GM12892 (cell line): ENCODE data around the gene APOL2.

ENCODE experiments used
- POLR2A ChIP-seq: IDR thresholded peaks from 2 replicates; pipeline ENCODE4 v1.6.1; 2011; ENCODE audit warnings: low read depth, low read length, control low read depth
- POLR2AphosphoS5 ChIP-seq: IDR thresholded peaks from 2 replicates; pipeline ENCODE4 v1.6.1; 2011; ENCODE audit warnings: low read depth, low read length, control low read depth
- TAF1 ChIP-seq: IDR thresholded peaks from 2 replicates; pipeline ENCODE4 v1.6.1; 2011; ENCODE audit warnings: low read depth, mild to moderate bottlenecking, control low read depth, low read length, borderline replicate concordance

DNA sequence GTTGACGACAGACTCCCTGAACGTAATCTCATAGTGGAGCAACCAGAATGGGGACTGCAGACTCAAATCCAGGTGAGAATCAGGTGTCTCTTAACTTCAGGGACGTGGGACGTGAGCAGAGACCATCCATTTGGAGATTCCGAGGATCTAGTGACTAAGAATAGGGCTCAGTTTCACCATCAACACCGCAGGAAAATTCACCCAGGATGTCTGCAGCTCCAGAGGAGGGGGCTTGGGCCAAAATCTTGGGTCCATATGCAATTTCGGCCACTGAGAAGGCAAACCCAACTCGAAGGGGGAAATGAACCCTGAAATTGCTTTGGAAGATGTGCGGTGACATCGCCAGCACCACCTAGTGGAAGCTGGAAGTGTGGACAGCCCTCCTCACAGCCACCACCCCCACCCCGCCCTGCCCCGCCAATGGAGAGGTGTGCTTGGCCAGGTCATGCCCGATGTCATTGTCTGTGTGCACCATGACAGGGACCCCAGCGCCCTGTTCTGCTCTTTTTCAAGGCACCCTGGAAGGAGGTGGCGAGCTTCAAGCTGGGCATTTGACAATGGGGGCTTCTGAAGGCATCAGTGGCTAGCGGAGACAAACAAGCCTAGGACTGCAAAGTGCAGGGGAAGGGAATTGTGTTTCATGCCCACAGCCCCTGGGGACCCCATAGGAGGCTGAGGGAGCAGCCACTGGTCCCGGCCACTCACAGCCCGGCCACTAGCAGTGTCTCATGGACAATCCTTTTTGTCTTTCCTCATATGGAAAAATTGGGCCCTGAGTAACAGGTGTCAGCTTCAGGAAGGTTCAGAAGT, 38.4 kb upstream of the APOL2 start:
- peak; percentile 36; the same call in 1 of the 2 replicates for TF ChIP-seq POLR2A
- TF ChIP-seq TAF1: no peak
- TF ChIP-seq POLR2AphosphoS5: 0 out of 2 replicates have a peak, but pooled peaks have one; percentile 51
